ENCODE data around the gene GPBAR1. TPM values are rescaled to one million over a fixed set of nuclear protein-coding genes. Genes with fewer than 3 reads are reported as not detected.
A peak's percentile ranks its signal among the peaks of the same experiment; 100 is the strongest.

Gene GPBAR1
- total RNA-seq, 1 experiment from 2014 or later, result not detected

DNA sequence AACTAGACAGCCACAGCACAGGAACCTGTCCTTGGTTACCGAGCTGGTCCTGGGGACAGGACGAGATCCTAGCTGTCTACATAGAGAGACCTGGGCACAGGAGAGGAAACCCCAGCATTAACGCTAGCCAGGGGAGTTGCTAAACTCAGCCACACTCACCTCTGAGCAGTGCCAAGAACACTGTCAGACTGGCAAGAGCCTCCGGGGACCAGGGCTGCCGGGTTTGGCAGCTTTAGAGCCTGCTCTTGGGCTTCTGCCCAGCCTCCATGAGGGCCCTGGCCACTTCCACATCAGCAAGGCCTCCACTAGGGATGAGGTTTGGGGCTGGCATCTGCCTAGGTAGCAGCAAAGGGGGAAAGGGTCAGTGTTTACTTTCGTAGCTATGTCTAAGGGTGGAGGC lies 24.8 kb downstream of the GPBAR1 start:
- DNase-seq (ENCODE audit: low read depth), result no peak

- DNase-seq (ENCODE audit: low read depth), result peak; percentile 95
Observed at GRCh38 chr2:218286570-218287459, 26.0 kb downstream of the GPBAR1 start.

- no peak for DNase-seq (ENCODE audit: low read depth)
Observed at GRCh38 chr2:218289639-218290315, 29.0 kb downstream of the GPBAR1 start.

GRCh38 chr2:218290316-218291261 lies 29.8 kb downstream of the GPBAR1 start:
- no peak for DNase-seq (ENCODE audit: low read depth)

DNA sequence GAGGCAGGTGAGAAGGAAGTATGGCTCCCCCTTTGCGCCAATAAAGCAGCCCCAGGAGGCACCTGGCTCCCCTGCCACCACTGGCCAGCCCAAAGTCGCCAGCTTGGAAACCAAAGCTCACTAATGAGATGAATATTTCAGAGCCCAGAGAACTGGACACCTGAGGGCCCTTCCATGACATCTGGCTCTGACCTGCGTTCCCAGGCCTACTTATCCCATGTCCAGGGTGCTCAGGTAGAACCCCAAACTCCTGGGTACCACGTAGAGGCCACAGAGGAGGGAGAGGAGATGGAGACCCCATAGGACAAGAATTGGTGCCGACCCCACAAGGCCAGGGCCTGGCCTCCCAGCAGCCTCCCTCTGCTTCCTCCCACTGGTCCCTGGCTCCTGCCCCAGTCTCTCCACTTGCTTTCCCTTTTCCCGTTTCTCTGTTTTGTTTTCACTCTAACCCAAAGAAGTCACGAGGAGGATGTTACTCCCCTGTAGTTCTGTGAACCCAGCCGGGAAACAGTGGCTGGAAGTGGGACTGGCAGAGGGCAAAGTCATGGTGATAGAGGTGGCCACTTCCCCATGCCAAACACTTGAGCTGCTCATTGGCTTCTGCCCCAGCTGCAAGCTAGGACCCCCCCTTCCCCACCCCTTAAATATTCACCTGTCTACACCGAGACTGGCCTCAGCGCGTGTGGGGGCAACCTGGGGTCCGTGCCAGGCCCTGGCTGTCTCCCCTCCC lies 30.7 kb downstream of the GPBAR1 start:
- peak; percentile 21 for DNase-seq (ENCODE audit: low read depth)

DNA sequence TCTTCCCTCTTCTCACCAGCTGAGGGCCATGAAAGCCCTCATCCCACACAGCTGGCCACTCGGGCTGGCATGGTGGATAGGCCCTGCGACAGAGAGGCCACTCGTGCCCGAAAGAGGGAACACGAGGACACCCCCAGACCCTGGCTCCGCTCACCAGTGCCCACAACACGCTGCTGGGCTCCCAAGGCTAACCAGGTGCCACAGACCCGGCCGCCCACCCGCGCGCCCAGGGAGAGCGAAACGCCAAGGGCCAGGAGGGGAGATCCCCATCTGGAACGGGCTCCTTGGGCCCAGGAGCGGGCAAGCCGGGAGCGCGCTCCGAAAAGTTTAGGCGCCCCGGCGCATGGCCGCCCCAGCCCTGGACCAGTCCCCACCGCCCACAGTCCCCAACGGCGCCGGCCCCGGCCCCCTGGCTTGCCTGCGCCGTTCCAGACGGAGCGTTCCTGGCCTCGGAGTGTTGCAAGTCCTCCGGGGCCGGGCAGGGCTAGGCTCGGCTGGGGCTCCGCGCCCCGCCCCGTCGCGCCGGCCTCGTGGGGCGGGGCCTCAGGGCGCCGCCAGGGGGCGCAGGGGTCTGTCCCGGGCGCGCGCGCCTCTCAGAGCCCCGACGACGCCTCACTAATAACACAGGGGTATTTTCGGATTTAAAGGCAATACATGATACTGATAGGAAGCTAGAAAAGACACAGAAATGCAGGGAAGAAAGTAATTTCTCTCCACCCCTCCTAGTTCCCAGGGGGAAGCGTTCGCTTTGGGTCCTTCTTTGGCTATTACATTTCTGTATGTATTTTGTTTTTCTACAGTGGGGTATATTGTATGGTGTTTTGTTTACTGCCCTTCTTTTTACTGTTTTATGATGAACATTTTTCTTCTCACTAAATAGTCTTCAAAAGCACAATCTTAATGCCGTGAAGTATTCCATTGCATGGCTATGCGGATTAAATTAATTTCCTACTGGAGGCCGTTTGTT lies 31.5 kb downstream of the GPBAR1 start, which contains the start of gene TMBIM1:
Gene TMBIM1, minus strand, starts transcription at position 456 of the 967 bp plus-strand sequence. CDS start 10,362 bp downstream, outside the sequence.
- peak; percentile 80 for DNase-seq (ENCODE audit: low read depth)

DNA sequence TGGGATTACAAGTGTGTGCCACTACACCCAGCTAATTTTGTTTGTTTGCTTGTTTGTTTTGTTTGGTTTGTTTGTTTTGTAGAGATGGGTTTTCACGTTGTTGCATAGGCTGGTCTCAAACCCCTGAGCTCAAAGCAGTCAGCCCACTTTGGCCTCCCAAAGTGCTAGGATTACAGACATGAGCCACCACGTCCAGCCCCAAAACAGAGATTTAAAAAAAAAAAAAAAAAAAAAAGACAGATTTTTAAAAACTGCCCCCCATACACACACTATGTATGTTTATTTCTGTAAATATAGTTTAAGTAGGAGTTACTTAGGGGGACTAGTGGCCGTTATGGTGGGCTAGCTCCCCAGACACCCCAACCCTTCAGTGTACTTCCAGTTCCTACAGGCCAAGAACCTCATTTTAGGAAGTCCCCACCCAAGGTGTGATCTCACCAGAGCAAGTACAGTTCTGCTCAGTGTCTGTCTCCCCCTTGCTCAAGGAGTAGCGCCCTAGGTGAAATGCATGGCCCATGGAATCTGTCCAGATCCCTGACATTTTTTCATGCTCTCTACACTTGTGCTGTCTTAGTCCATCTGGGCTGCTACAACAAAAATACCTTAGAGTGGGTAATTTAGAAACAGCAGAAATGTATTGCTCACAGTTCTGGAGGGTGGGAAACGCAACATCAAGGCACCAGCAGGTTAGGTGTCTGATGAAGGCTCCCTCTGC lies 33.1 kb downstream of the GPBAR1 start:
- DNase-seq (ENCODE audit: low read depth), result no peak

DNA sequence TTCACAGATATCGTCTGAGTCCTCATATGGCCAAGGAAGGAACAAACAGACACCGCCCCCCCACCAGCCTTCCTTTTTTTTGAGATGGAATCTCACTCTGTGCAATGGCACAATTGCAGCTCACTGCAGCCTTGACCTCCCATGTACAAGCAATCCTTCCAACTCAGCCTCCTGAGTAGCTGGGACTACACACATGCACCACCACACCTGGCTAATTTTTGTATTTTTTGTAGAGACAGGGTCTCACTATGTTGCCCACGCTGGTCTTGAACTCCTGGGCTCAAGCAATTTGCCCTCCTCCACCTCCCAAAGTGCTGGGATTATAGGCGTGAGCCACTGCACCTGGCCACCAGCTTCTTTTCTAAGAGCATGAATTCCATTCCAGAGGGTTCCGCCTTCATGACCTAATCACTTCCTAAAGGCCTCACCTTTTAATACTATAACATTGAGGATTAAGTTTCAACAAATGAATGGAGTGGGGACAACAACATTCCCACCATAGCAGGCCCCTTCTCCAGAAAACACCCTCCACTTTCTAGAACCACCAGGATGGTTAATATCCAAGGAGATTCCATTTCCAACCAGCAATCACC lies 33.7 kb downstream of the GPBAR1 start:
- no peak for DNase-seq (ENCODE audit: low read depth)

DNA sequence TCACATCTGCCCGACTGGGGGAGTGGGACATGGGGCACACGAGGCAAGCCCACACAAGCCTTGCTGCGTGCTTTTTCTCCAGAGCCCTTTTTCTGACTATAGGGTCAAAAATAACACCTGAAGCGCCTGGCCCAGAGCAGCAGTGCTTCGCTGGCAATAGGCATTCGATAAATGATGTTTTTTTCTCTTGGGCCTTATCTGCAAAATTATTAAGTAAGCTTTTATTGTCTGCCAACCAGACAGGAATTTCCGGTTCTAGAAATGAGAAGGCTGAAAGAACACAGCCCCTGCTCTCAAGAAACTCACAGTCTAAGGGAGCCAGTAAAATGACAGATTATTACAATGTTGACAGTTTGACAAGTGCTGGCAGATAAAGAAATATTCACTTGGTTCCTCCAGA lies 34.2 kb downstream of the GPBAR1 start:
- no peak for DNase-seq (ENCODE audit: low read depth)

DNA sequence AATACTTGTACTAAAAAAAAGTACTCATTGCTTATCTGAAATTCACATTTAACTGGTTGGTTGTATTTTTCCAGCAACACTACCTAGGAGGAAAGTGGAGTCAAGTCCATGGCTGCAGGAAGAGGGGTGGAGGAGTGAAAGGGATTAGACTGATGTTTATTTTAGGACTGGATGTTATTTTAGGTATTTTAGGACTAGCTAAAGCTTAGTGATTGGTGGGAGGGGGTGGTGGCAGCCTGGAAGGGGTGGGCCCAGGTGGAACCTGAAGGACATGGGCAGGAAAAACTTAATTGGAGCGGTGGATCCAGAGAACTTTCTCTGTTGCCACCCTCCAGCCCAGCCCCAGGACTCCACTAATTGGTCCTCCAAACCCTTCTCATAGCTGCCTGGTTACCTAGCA lies 35.4 kb downstream of the GPBAR1 start:
- DNase-seq (ENCODE audit: low read depth), result no peak

DNA sequence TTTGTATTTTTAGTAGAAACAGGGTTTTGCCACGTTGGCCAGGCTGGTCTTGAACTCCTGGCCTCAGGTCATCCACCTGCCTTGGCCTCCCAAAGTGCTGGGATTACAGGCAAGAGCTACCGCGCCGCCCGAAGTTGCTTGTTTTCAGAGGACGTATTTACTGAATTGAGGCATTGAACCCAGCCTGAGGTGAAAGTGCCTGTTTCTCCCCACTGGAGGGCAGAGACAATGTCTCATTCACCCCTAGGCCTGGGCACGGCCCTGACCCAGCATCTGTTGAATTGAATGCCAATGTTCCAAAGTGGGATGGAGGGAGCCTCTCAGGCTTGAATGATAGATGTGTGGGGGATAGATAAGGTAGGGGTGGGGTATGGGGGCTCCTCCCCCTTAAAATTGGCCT lies 36.0 kb downstream of the GPBAR1 start:
- DNase-seq (ENCODE audit: low read depth), result no peak

DNA sequence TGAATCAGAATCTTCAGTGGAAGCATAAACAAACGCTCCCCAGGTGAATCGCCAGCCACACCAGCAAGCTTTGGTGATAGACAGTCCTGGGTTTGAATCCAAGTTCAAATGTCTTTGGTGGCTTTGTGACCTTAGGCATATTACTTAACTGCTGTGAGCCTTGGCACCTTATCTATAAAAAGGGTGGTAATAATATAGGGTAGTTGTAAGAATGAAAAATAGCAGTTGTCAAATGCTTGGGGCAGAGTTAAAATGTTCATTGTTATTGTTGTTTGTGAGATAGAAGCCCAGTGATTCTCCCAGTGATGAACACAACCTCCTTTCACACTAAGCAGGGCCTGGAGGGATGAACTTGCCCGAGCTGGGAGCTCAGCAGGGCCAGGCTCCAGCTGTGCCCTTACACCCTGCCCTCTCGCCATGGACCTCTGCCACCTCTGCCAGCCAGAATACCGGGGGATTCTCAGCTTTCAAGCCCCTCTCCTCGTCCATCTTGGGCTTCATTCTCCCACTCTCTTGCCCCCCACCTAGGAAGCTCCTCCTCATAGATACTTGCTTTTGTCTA lies 37.6 kb downstream of the GPBAR1 start:
- no peak for DNase-seq (ENCODE audit: low read depth)

DNA sequence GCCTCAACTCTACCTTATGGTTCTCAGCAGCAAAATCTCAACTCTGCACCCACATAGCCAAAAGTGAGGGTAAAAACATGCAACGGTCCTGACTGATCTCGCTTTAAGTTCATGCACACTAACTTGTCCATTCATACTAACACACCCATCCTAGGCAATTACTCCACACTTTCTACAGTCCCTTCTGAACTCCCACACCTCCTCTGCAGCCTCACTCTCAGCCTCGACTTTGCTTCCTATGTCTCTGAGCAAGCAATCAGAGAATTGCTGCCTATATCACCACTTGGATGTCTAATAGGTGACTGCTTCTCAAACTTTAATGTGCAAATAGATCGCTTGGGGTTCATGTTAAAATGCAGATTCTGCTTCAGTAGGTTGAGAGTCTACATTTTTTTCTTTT lies 39.3 kb downstream of the GPBAR1 start:
- DNase-seq (ENCODE audit: low read depth), result no peak

- peak; percentile 79 for DNase-seq (ENCODE audit: low read depth)
Observed at GRCh38 chr2:218301176-218301819, 40.5 kb downstream of the GPBAR1 start.

- DNase-seq (ENCODE audit: low read depth), result no peak
Observed at GRCh38 chr2:218305383-218305782, 44.6 kb downstream of the GPBAR1 start.

DNA sequence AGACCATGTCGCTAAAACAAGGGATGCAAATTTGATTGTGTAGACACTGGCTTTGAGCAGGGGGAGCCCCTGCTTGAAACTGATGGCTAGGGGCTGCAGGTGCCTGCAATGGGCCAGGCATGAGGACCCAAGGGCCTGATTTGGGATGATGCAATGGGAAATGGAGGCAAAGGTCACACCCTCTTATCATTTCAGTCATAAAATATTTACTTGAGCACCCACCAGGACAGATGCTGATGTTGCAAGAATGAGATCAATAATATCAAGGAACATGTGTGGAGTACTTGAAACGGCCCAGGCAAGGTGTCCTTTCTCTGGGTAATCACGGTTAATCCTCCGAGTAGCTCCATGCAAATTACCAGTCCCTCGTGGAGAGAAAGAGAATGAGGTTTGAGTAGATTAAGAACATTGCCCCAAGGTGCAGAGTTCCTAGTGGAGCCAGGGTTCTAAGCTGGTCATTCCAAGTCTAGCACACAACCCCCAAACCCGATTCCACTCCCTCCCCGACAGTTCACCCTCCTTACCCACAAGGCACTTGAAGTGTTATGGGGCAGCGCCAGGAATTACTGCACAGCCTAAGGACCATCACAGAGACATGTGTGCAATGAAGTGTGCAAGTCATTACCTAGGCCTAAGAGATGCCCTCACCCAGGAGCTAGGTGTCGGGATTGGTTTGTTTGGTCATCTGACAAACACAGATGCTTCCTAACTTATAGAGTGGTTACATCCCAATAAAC lies 45.5 kb downstream of the GPBAR1 start:
- no peak for DNase-seq (ENCODE audit: low read depth)

DNA sequence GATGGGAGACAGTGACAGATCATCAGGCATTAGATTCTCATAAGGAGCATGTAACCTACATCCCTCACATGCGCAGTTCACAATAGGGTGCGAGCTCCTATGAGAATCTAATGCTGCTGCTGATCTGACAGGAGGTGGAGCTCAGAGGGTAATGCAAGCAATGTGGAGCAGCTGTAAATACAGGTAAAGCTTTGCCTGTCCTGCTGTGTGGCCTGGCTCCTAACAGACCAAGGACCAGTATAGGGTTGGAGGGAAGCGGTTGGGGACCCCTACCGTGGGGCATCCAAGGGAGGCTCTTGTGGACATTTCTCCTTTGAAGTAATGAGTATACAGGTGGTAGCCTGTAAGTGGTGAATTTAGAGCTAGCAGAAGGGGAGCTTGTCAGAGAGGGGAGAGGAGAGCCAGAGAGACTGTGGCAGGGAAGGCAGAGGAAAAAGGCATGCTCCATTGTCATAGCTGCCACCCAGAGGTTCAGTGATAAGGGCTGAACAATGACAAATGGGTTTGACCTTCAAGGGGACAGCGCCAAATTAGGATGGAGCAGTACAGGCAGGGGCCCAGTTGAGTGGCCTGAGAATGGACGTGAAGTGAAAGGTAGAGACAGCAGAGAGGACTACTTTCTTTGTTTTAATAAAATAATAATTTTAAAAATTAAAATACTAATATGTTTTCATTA lies 46.7 kb downstream of the GPBAR1 start:
- no peak for DNase-seq (ENCODE audit: low read depth)
